Smooth muscle cell of bladder (primary cell): ENCODE results near the gene MS4A1. TPM values are rescaled to one million over a fixed set of nuclear protein-coding genes. Genes with fewer than 3 reads are reported as not detected.

Experiments
- total RNA-seq: library from RNA; depleted of rRNA; stranded (reverse); fragments of >200 nt; gene quantifications from 2 replicates; pipeline ENCODE4 v1.2.3, GENCODE V29; 2014

Gene MS4A1
- not detected in 2 replicates for total RNA-seq

DNA sequence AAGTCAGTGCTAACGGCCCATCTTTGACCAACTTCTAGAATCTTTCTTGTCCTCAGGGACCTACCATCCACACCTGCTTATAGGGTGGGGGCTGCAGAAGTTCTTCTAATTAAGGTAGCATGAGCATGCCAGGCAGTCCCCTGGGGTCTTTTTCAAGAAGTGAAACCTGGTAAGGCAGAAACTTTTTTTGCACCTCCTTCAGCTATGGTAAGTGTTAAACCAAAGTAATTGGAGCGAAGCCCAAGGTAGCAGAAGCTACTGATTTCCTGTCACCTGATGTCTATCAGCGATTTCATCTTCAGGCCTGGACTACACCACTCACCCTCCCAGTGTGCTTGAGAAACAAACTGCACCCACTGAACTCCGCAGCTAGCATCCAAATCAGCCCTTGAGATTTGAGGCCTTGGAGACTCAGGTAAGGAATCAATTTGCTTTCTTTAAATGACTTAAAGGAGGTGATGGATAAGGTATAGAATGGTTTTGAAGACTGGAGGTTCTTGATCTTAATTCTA, at the start of gene MS4A1:
TSS of gene MS4A1 (plus strand) at position 317 of the 512 bp plus-strand sequence. CDS start 6,528 bp downstream, outside the sequence.

DNA sequence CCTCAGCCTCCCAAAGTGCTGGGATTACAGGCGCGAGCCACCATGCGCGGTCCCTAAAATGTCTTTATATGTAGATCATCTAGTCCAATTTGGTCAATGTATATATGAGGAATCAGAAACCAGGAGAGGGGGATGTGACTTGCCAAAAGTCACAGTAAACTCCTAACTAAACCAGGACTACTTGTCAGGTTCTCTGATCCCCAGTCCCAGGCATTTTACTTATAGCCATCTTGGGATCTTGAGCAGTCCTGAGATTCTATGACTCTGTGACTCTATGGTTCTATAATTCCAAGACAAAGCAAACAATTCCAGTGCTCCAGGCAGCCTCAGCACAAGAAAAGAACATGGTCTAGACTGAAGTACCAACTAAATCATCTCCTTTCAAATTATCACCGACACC, 26.4 kb upstream of the MS4A1 start, which contains the start of gene MS4A5:
TSS of gene MS4A5 (plus strand) at position 301 of the 400 bp plus-strand sequence. CDS start 103 bp downstream, outside the sequence.

DNA sequence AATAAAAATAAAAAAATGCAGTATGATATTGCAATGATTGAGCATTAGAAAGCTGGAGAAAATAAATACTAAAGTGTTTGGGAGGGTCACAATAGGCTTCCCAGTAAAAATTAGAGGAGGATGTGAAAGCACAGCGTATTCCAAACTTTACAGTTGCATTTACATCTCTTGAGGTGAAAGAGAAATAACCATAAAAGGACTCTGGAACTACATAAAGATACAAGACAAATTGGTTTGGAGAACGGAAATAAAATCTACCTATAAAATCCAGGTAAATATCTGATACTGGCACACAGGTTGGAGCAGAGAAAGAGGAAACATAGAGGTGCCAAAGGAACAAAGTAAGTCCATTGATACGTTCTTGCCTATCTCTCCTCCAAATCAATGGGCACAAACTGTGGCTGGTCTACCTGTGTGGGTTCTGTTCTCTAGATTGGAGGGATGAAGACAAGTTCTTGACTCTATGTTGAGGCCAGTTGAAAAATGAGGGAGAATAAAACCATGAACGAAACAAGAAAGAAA, 36.9 kb downstream of the MS4A1 start, which contains the start of gene MS4A12:
TSS of gene MS4A12 (plus strand) at position 291 of the 522 bp plus-strand sequence. CDS start 4,541 bp downstream, outside the sequence.

DNA sequence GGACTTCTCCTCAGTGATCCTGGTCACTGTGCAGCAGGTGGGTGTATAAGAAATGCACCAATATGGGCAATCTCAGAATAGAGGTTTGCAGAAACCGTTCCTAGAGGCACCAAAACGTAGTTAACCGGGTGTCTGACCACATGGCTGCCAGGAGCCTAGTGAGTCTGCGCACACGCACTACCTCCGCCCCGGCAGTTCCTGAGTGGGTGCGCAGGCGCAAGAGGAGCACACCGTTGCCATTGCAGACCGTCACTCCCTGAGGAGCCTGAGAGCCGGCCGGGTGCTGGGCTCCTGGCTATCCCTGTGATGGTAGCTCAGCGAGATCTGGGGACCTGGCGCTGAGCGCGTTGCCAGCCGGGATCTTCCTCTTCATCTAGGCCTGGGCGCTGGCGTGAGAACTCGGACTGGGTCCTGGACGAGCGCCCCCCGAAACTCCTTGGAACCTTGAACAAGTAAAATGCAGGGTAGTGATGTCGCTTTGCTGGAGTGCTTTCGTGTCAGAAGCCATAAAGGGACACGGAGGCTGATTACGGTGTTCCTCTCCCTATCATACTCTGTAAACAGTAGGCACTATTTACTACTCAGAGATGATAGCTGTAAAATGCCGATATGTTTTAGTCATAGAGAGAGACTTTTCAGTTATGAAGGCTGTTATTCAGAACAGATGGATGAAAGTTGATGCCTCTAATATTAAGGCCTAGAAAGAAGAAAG, 59.7 kb downstream of the MS4A1 start, which contains the start of gene MS4A13:
TSS of gene MS4A13 (plus strand) at position 249 of the 712 bp plus-strand sequence. CDS start 2,692 bp downstream, outside the sequence.

Other genes with a start within 250 kb of the MS4A1 start
- gene MS4A4E, start 212.7 kb upstream of the MS4A1 start, total RNA-seq: not detected in 2 replicates
- gene MS4A4A, start 175.2 kb upstream of the MS4A1 start, total RNA-seq: not detected in 2 replicates
- gene MS4A6E, start 128.6 kb upstream of the MS4A1 start, total RNA-seq: not detected in 2 replicates
- not detected in 2 replicates for gene MS4A7, start 77.3 kb upstream of the MS4A1 start, total RNA-seq
- not detected in 2 replicates for gene MS4A14, start 59.4 kb upstream of the MS4A1 start, total RNA-seq
- not detected in 2 replicates for gene MS4A5, start 26.3 kb upstream of the MS4A1 start, total RNA-seq
- gene MS4A12, start 36.9 kb downstream of the MS4A1 start, total RNA-seq: not detected in 2 replicates
- gene MS4A13, start 59.5 kb downstream of the MS4A1 start, total RNA-seq: not detected in 2 replicates
- gene MS4A8, start 243.8 kb downstream of the MS4A1 start, total RNA-seq: not detected in 2 replicates